HepG2 (cell line): ENCODE measurements around the gene ZFR. TPM values are rescaled to one million over a fixed set of nuclear protein-coding genes. Genes with fewer than 3 reads are reported as not detected.

ENCODE experiments used
- GLI4 ChIP-seq: sonication (generic); formaldehyde crosslinking; IDR thresholded peaks from 2 replicates; pipeline ENCODE4 v1.5.1; 2020; ENCODE audit warnings: missing genetic modification reagents, mild to moderate bottlenecking, moderate library complexity, borderline replicate concordance
- NFIB ChIP-seq: sonication (generic); formaldehyde crosslinking; IDR thresholded peaks from 2 replicates; pipeline ENCODE4 v1.9.0; 2021; ENCODE audit warnings: missing genetic modification reagents, mild to moderate bottlenecking, borderline replicate concordance
- NKX3-1 ChIP-seq: sonication (generic); formaldehyde crosslinking; IDR thresholded peaks from 2 replicates; pipeline ENCODE4 v1.5.0; 2020; ENCODE audit warnings: missing genetic modification reagents
- RFX1 ChIP-seq: fragments of 450-650 bp; IDR thresholded peaks from 2 replicates; pipeline ENCODE4 v1.6.1; 2017
- SSRP1 ChIP-seq: IDR thresholded peaks from 2 replicates; pipeline ENCODE4 v1.6.1; 2016; ENCODE audit warnings: control low read depth
- ZNF280D ChIP-seq: sonication (generic); formaldehyde crosslinking; IDR thresholded peaks from 2 replicates; pipeline ENCODE4 v1.5.1; 2020; ENCODE audit warnings: mild to moderate bottlenecking, missing genetic modification reagents
- ZNF281 ChIP-seq: sonication (generic); formaldehyde crosslinking; IDR thresholded peaks from 2 replicates; pipeline ENCODE4 v1.4.0; 2020; ENCODE audit warnings: missing genetic modification reagents, borderline replicate concordance
- ZNF367 ChIP-seq: sonication (generic); formaldehyde crosslinking; IDR thresholded peaks from 2 replicates; pipeline ENCODE4 v1.4.0; 2020; ENCODE audit warnings: missing genetic modification reagents, borderline replicate concordance
- ZNF451 ChIP-seq: sonication (generic); formaldehyde crosslinking; IDR thresholded peaks from 2 replicates; pipeline ENCODE4 v1.5.0; 2020; ENCODE audit warnings: mild to moderate bottlenecking, missing genetic modification reagents
- ZNF614 ChIP-seq: IDR thresholded peaks from 2 replicates; pipeline ENCODE4 v1.6.1; 2018; ENCODE audit warnings: missing biosample characterization, missing genetic modification reagents, inconsistent platforms, borderline replicate concordance
- ZSCAN25 ChIP-seq: sonication (generic); formaldehyde crosslinking; IDR thresholded peaks from 2 replicates; pipeline ENCODE4 v1.8.0; 2022; ENCODE audit warnings: mild to moderate bottlenecking, missing genetic modification reagents
- ZSCAN29 ChIP-seq: sonication (generic); formaldehyde crosslinking; conservative IDR thresholded peaks from 2 replicates; pipeline ENCODE4 v1.4.0; 2020; ENCODE audit warnings: mild to moderate bottlenecking, missing genetic modification reagents
- ZSCAN5A ChIP-seq: sonication (generic); formaldehyde crosslinking; IDR thresholded peaks from 2 replicates; pipeline ENCODE4 v1.8.0; 2022; ENCODE audit warnings: mild to moderate bottlenecking, missing genetic modification reagents, borderline replicate concordance
- polyA plus RNA-seq, 8 experiments: library from polyadenylated mRNA; depleted of rRNA in 3 of 8; stranded (reverse) in 7 of 8; unstranded in 1 of 8; fragments of >200 nt; fragmentation: Illumina TruSeq in 4 of 8; extraction: Trizol in 4 of 8; gene quantifications; 2 replicates each; pipeline versions ENCODE4 v1.2.1 to v1.2.3, GENCODE V29; 2011 to 2016; ENCODE audit warnings: low read depth in 4 of 8, missing spikeins in 1 of 8, mixed read lengths in 1 of 8; ENCODE audit not compliant: insufficient read depth in 1 of 8
- total RNA-seq, 5 experiments: library from RNA; depleted of rRNA; stranded (reverse); fragments of >200 nt; fragmentation: Illumina TruSeq; extraction: Trizol; gene quantifications; 2 replicates each; pipeline ENCODE4 v1.2.3, GENCODE V29; 2016; ENCODE audit warnings: low read depth in 1 of 5
- TF ChIP-seq, protein P1 (sequence below): sonication (generic); formaldehyde crosslinking; IDR thresholded peaks from 2 replicates; pipeline ENCODE4 v1.9.0; 2021; ENCODE audit warnings: missing genetic modification reagents, borderline replicate concordance
- TF ChIP-seq, protein P2 (sequence below): sonication (generic); formaldehyde crosslinking; IDR thresholded peaks from 2 replicates; pipeline ENCODE4 v1.9.0; 2021; ENCODE audit warnings: mild to moderate bottlenecking, missing genetic modification reagents

ZFR gene
- total and polyA plus RNA-seq, 2 of the 13 experiments (the other 11 are each of a cell fraction or from before 2014, with no cell fraction given) = 89.0 to 92.8 TPM

DNA sequence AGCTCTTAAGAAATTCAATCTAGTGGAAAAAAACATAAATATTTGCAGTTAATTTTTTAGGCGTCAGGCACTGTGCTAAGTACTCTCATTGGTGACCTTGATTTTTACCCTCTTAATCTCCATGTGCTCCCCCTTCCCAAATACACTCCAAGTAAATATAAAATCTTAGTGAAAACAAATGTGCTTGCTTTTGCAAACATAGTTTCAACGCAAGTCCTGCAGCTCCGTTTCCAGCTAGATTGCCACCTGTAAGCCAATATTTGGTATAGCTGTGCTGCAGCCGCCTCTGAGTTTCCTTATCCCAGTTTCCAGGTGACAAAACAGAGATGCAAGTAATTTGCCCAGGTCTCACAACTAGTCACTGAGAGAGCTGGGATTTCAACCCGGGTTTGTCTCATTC is 129.9 kb downstream of the ZFR start (continued):
- TF ChIP-seq ZNF281 = peak; percentile 39; the same call in 1 of the 2 replicates
- no peak for TF ChIP-seq ZSCAN29 (CRISPR knock-in tag)
- TF ChIP-seq ZNF367 (CRISPR knock-in tag) = no peak
- TF ChIP-seq SSRP1 (CRISPR knock-in tag) = no peak
- TF ChIP-seq RFX1 = no peak
- TF ChIP-seq NFIB (CRISPR knock-in tag) = no peak
- no peak for TF ChIP-seq ZNF451 (CRISPR knock-in tag)
- no peak for TF ChIP-seq ZSCAN5A (CRISPR knock-in tag)
- TF ChIP-seq, protein P1, sequence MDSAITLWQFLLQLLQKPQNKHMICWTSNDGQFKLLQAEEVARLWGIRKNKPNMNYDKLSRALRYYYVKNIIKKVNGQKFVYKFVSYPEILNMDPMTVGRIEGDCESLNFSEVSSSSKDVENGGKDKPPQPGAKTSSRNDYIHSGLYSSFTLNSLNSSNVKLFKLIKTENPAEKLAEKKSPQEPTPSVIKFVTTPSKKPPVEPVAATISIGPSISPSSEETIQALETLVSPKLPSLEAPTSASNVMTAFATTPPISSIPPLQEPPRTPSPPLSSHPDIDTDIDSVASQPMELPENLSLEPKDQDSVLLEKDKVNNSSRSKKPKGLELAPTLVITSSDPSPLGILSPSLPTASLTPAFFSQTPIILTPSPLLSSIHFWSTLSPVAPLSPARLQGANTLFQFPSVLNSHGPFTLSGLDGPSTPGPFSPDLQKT (CRISPR knock-in tag) = no peak
- 0 out of 2 replicates have a peak, but pooled peaks have one; percentile 15 for TF ChIP-seq NKX3-1 (CRISPR knock-in tag)
- no peak for TF ChIP-seq ZNF280D (CRISPR knock-in tag)
- no peak for TF ChIP-seq ZNF614 (CRISPR knock-in tag)
- TF ChIP-seq GLI4 (CRISPR knock-in tag) = no peak
- TF ChIP-seq, protein P2, sequence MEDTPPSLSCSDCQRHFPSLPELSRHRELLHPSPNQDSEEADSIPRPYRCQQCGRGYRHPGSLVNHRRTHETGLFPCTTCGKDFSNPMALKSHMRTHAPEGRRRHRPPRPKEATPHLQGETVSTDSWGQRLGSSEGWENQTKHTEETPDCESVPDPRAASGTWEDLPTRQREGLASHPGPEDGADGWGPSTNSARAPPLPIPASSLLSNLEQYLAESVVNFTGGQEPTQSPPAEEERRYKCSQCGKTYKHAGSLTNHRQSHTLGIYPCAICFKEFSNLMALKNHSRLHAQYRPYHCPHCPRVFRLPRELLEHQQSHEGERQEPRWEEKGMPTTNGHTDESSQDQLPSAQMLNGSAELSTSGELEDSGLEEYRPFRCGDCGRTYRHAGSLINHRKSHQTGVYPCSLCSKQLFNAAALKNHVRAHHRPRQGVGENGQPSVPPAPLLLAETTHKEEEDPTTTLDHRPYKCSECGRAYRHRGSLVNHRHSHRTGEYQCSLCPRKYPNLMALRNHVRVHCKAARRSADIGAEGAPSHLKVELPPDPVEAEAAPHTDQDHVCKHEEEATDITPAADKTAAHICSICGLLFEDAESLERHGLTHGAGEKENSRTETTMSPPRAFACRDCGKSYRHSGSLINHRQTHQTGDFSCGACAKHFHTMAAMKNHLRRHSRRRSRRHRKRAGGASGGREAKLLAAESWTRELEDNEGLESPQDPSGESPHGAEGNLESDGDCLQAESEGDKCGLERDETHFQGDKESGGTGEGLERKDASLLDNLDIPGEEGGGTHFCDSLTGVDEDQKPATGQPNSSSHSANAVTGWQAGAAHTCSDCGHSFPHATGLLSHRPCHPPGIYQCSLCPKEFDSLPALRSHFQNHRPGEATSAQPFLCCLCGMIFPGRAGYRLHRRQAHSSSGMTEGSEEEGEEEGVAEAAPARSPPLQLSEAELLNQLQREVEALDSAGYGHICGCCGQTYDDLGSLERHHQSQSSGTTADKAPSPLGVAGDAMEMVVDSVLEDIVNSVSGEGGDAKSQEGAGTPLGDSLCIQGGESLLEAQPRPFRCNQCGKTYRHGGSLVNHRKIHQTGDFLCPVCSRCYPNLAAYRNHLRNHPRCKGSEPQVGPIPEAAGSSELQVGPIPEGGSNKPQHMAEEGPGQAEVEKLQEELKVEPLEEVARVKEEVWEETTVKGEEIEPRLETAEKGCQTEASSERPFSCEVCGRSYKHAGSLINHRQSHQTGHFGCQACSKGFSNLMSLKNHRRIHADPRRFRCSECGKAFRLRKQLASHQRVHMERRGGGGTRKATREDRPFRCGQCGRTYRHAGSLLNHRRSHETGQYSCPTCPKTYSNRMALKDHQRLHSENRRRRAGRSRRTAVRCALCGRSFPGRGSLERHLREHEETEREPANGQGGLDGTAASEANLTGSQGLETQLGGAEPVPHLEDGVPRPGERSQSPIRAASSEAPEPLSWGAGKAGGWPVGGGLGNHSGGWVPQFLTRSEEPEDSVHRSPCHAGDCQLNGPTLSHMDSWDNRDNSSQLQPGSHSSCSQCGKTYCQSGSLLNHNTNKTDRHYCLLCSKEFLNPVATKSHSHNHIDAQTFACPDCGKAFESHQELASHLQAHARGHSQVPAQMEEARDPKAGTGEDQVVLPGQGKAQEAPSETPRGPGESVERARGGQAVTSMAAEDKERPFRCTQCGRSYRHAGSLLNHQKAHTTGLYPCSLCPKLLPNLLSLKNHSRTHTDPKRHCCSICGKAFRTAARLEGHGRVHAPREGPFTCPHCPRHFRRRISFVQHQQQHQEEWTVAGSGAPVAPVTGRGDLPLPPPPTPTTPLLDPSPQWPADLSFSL (CRISPR knock-in tag) = no peak
- no peak for TF ChIP-seq ZSCAN25 (CRISPR knock-in tag)
